HG02981 (cell line): Measurements from ENCODE around the gene LFNG.

Experiments used
- ATAC-seq: cut with Tn5 transposase; IDR thresholded peaks from one replicate; pipeline ENCODE4 v1.9.1; 2021; ENCODE audit warnings: mild to moderate bottlenecking, moderate library complexity; ENCODE audit not compliant: unreplicated experiment

Gene LFNG

DNA sequence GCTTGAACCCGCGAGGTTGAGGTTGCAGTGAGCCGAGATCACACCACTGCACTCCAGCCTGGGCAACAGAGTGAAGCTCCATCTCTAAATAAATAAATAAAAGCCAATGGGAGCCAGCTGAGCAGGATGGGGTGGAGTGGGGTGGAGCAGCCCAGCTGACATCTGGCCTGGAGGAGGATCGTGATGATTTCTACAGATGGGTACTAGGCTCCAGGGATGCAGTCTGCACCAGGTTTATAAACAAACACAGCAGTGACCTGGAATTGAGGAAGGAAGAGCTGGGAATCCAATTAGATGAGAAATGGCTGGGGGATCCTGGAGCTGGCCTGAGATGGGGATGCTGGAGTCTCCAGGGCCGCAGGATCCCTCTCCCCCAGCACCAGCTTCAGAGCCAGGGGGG lies 36.1 kb upstream of the LFNG start:
- no peak for ATAC-seq

DNA sequence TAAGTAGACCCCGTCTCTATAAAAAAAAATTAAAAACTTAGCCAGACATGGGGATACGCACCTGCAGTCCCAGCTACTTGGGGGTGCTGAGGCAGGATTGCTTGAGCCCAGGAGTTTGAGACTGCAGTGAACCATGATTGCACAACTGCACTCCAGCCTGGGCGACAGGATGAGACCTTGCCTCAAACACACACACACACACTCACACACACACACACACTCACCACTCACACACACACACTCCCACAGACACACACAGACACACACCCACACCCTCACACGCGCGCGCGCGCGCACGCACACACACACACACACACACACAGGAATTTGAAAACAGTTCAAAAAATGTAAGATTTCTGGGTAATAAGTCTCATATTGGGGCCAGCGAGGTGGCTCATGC lies 34.7 kb upstream of the LFNG start:
- no peak for ATAC-seq

DNA sequence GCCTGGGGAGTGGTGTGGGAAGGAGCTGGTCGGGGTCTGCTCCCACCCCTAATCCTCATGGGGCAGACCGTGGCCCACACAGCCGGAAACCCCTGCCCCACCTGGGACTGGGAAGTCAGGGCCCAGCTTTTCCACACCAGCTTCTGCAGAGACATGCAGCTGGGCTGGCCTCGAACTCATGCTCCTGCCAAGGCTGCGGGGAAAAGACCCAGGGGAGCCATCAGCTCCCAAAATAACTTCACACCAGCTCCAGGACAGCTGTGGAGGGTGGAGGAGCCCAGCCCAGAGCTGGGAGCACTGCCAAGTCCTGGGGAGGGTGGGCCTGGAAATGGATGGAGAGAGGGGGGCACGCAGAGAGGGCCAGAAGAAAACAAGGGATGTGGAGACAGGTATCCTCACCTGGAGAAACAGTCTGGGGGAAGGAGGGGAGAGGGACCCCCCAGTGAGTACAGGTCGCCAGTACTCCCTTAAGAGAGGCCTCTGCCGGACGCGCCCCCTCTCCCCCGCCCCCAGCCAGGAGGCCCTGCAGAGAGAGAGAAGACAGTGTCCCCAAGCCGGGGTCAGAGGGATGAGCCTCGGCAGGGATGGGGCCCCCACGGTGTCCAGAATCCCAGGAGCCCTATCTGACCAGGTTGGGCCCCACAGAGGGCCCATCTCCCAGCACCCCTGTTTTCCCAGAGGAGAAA lies 31.8 kb upstream of the LFNG start:
- ATAC-seq: no peak

DNA sequence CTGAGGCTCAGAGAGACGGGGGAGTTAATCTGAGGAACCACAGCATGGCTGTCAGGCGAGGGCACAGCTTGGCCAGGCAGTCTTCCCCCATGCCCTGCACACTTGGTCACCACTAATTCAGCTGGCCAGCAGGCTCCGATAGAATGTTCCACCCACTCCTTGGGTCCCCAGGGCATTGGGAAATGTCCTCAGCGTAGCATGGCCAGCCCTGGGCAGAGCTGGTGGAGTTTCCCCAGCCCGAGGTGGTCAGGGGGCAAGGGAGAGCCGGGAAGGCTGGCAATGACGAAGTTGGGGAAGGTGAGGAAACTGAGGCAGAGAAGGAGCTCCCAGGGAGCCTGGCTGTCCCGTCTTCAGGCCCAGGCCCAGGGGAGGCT lies 31.3 kb upstream of the LFNG start:
- ATAC-seq: no peak

DNA sequence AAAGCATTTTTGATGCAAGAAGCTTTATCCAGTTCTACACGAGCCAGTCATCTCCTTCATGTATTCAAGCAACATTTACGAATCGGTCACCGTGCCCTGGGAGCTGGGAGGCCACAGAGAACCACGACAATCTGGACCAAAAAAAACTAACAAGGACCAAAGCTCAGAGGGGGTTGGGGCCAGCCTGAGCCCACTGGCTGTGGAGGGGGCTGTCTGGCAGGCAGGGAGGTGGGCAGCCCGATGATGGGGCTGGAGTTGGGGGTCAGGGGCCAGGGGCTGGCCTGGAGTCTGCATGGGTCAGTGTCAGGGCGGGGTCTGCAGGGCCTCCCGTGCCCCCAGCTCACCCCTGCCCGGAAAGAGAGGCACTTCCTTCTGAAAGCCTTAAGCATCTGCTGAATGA lies 30.9 kb upstream of the LFNG start:
- ATAC-seq: no peak

DNA sequence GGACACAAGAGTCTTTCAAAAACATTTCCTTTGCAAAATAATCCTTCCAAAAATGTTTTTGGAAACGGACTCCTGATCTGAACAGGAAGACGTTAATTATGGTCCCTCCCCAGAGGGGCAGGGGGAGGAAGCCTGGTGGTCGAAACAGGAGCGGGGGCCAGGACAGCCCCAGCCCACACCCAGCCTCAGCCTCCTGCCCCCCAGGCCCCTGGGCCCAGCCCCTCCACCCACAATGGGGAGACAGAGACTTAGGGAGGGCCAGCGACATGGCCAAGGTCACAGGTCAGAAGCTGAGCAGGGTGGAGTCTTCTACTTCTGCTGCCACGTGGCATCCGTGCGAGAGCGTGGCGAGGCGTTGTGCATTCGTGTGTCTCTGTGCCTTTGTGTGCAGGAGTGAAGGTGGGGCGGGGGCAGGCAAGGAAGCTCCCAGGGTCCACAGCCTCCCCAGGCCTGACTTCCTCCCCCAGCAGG lies 29.4 kb upstream of the LFNG start:
- no peak for ATAC-seq

DNA sequence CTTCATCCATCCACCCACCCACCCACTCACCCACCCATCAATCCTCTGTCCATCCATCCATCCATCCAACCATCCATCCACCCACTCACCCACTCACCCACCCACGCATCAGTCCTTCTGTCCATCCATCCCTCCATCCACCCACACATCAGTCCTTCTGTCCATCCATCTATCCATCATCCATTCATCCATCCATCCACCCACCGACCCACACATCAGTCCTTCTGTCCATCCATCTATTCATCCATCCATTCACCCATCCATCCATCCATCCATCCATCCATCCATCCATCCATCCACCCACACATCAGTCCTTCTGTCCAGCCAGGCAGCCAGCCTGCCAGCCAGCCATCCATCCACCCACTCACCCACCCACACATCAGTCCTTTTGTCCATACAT lies 27.5 kb upstream of the LFNG start:
- ATAC-seq: no peak

DNA sequence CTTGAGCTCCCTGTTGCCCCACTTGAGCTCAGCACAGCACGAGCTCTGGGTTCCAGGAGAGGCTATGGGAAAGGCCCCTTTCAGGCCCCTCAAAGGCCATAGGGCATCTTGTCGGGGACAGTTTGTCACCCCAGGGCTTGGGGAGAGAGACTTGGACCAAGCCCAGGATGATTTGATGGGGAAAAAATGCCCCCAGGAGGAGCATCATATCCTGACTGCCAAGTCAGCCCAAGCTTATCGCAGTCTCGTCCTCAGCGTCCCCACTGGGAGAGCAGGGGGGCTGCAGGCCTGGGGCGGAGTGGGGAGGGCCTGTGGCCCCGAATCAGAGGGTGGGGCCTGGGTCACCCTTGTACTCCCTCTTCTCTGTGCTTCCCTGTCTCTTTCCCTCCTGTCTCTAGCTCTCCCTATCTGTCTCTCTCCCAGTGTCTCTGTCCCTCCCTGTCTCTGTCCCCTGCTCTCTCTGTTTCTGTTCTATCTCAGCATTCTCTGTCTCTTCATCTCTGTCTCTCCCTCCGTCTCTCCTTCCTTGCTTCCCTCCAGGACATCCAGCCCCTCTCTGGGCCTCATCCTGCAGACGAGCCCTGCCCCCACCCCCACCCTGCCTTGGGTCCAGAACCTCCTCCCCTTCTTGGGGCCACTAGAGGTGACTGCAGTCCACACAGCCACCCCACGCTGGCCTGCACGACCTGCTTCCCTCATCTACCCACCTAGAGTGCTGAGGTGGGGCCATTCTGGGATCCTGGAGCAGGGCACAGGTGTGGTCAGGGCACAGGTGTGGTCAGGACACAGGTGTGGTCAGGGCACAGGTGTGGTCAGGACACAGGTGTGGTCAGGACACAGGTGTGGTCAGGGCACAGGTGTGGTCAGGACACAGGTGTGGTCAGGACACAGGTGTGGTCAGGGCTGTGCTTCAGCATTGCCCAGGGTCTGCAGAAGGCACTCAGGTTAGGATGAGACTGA lies 26.1 kb upstream of the LFNG start:
- no peak for ATAC-seq

DNA sequence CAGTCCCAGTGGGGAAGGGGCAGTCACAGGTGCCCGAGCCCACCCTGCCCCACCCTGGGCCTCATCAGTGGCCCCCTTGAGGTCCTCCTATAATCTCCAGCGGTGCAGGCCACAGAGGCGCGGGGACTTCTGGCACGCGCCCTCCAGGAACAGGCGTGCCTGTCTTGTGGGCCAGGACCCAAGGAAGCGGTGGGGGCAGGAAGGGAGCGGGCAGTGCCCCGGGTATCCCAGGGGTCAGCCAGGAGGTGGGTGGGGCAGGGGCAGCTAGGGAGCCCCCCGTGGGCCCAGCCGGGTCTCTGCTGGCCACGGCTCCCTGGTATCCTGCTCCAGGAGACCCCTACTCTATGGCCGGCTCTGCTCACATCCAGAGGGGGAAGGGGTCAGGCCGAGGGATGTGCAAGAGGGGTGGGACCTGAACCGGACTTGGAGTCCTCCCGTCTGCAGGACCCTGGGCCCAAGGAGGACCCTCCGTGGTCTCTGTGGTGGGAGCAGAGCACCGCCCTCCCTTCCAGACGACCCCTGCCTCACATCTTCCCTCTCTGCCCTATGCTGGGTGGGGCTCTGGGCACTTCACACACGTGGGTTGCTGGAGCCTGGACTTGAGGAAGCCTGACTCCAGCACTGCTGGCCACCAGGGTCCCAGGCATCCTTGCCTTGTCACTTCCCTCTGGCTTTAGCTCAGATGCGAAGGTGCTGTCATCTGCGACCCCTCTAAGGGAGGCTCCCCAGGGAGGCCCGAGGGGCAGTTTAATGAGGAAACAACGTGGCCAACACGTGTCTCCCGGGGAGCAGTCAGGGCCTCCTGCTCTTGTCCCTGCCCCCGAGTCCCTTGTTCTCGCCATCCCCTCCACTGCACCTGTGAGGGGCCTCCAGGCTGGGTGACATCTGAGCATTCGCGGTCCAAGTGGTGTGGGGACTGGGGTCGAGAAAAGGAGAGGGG lies 25.1 kb upstream of the LFNG start:
- ATAC-seq: no peak

DNA sequence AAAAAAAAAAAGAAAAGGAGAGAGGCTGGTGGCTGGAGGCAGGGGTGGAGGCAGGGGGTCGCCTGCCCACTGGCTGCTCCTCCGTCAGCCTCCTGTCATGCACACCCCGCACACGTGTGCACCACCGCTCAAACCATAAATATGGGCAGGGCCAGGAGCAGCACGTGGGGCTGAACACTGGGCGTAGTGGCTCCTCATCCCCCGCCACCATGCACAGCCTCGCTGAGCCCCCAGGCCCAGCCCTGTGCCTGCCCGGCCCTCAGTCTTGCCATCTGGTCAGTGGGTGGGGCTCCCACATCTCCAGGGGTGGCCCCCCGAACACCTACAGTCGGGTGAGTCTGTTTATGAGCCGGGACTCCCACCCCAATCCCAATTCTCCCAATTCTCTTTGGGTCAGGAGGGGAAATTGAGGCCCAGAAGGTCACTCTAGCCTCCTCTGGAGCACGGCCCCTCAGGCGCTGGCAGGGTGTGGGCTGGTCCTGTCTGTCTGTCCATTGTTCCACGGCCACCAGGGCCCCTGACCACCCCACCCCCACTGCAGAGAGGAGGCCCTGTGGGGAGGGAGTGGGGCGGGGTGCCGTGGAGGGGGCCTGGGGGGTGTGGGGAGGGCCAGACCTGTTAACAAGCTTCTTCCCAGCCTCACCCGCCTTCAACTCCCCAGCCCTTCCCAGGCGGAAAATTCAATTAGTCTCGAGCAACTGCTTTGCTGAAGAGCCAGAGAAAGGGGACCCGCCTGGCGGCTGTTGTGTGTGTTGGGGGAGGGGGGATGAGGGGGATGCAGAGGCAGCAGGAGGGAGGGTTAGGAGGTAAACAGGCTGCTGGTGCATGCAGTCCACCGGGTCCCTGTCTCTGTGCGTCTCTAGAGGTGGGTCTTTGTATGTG lies 23.9 kb upstream of the LFNG start:
- ATAC-seq: no peak

DNA sequence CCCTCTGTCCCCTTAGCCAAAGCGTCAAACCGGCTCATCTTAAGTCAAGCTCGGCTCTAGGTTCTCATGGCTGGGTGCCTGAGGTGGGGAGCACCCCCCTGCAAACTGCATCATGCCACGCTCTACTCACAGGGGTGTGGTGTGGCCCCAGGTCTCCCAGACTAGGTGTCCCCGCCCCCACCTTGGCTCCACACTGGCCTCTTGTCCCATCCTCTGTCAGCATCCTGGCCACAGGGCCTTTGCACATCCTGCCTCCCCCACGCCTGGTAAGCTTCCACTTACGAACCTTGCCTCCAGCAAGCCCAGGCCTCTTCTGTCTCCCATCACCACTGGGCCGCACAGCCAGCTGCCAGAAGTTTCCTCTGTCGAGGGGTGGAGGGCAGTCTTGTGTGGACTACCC lies 23.2 kb upstream of the LFNG start:
- no peak for ATAC-seq

DNA sequence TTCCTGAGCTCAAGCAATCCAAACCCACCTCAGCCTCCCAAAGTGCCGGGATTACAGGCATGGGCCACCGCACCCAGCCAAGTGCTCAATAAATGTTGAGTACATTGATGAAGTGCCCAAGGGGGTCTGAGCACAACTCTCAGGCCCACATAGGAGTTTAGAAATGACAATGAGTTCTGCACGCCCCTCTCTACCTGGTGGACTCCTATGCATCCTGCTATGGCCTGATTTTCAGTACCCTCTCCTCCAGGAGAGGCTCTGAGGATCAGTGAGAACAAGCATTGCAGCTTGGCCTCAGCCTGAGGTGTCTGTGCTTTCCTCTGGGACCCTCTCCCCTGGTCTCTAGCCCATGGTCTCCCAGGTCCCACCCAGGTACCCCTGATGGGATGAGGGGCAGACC lies 22.5 kb upstream of the LFNG start:
- no peak for ATAC-seq

DNA sequence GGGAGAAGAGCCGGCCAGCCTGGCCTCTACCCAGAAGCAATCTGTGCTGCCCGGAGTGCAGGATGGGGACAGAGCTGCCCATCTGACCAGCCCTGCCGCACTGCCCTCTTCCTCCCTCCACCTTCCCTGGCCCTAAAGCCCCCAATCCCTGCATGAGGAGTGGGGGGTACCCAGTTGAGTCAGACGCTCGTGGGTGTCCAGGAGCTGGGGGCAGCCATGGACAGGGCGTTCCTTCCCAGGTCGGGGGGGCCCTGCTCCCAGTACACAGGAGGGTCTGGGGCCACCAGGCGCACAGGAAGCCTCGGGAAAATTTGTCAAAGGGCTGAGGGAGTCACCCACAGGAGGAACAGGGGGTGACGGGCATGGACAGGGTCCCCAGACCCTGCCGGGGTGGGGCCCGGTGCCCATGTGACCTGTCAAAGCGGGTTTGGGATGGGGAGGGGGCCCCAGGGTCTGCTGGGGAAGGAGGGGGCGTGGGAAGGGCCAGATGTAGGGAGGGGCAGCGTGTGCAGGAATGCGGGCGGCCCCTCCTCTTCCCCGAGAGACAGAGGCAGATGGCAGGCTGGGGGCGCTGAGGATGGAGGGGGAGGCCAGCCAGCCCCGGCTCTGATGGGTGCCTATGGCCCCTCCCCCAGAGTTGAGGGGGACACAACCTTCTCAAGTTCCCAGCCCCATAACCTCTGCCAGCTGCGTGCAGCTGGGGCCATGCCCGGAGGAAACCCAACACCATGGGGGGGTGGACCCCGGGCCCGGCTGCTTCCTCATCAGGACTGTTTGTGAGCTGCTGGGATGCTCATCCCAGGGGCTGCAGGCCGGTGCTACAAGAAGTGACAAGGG lies 21.9 kb upstream of the LFNG start:
- ATAC-seq: no peak

DNA sequence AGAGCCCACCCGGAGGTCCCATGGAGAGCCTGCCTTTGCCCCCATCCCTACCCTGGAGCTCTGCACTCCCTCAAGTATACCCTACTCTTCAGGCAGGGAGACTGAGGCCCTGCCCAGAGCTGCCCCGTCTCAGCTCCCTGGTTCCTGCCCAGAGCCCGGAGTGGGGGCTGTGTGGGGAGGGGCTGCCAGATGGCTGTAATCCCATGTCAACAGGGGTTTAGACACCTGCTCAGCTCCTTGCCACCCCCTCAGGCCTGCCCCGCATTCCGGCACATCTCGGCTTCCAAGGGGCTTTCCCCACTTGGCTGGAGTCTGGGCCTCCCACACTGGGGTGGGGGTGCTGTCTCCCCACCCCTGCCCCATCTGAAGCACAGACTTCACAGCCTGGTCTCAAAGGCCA lies 20.9 kb upstream of the LFNG start:
- no peak for ATAC-seq

DNA sequence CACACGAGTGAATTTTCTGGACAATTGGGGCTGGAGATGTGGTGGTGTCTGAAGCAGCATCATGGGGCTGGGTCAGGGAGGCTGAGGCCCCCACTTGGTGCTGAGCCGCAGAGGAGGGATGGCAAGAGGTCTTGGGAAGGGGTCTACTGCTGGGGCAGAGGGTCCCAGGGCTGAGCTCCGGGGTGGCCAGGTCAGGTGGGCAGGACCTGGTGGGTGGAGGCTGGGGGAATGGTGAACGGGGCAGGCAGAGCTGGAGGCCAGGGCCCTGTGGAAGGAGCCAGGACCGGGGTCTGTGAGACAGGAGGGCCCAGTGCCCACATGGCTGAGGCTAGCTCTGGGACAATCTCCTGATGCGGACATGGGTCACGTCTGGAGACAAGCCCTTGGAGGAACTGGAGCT lies 20.4 kb upstream of the LFNG start:
- no peak for ATAC-seq

DNA sequence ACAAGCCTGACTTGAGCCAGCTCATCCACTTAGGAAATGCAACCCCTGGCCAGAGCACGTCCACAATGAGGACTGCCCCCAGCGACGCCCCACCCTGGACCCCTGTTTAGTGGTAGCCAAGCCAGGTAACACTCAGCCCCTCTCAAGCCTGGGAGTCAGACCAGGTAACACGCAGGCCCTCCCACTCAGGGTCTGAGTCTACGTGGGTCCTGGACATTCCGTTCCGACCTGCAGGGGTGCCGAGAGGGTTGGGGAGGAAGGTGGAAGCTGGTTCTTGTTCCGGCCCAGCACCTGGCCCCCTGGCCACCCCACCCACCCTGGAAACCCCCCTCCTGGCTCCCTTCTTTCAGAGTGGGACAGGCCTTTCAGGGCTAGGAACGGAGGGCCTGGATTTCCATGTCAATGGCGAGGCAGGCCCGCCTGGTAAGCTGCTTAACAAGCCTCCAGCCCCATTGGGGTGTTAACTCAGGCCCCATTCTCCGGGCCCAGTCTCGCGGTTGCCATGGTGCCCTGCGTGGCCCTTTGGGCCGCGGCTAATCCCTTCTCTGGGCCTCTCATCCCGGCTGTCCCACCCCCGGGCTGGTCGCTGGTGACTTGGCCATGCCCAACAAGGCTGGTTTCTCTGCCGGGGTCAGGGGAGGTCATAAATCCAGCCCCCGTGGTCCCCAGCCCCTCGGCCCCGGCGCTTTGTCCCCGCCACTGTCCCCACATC lies 19.7 kb upstream of the LFNG start:
- ATAC-seq: no peak

DNA sequence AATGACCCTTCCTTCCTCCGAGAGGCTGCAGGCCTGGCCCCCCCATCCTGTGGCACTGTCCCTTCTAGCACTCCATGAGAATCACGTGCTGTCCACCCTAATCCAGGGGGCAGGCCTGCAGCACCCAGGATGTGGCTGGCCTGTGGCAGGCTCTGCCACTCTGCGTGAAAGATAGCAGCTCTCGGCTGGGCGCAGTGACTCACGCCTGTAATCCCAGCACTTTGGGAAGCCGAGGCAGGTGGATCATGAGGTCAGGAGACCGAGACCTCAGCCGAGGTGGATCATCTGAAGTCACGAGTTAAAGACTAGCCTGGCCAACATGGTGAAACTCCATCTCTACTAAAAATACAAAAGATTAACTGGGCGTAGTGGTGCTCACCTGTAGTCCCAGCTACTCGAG lies 18.9 kb upstream of the LFNG start:
- no peak for ATAC-seq

DNA sequence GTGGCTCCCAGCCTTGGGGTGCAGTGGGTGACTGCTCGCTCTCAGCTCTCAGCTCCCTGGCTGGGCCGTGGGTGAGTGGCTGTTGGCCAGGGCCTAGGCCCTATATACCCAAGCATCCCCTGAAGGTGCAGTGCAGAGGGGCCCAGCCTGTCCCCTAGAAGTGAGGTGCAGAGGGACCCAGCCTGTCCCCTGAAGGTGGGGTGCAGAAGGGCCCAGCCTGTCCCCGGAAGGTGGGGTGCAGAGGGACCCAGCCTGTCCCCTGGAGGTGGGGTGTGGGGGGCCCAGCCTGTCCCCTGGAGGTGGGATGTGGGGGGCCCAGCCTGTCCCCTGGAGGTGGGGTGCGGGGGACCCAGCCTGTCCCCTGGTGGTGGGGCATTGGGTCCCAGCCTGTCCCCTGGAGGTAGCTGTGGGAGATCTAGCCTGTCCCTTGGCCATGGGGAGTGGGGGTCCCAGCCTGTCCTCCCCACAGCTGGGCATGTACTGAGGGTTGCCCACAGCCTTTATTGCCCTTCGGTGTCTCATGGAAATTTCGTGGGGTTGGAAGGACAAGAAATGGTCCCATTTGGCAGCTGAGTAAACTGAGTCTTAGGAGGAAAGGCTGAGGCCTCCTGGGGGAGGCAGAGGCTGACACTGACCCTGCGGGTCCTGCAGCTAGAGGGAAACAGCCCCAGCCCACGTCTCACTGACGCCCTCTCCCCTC lies 17.5 kb upstream of the LFNG start:
- no peak for ATAC-seq
